A549 (cell line): ENCODE data around the gene LILRB4.
"Not testable (repeated sequence)": the region's sequence is repeated elsewhere in the genome, so short reads cannot be mapped to it uniquely, and the experiment has no call there.

ENCODE experiments used
- ELK1 ChIP-seq: fragments of 150-350 bp; IDR thresholded peaks from 2 replicates; pipeline ENCODE4 v1.6.1; 2014; ENCODE audit warnings: low read depth, mild to moderate bottlenecking, low read length
- POLR2A ChIP-seq: IDR thresholded peaks from 2 replicates; pipeline ENCODE4 v1.6.1; 2012; ENCODE audit warnings: mild to moderate bottlenecking, low read length
- TF ChIP-seq, protein P1 (sequence below): fragments of >200 bp; sonication (Bioruptor Twin); formaldehyde crosslinking; IDR thresholded peaks from 3 replicates; pipeline ENCODE4 v1.5.1; 2016

- TF ChIP-seq POLR2A, ELK1: not testable (repeated sequence)
- TF ChIP-seq, protein P1, sequence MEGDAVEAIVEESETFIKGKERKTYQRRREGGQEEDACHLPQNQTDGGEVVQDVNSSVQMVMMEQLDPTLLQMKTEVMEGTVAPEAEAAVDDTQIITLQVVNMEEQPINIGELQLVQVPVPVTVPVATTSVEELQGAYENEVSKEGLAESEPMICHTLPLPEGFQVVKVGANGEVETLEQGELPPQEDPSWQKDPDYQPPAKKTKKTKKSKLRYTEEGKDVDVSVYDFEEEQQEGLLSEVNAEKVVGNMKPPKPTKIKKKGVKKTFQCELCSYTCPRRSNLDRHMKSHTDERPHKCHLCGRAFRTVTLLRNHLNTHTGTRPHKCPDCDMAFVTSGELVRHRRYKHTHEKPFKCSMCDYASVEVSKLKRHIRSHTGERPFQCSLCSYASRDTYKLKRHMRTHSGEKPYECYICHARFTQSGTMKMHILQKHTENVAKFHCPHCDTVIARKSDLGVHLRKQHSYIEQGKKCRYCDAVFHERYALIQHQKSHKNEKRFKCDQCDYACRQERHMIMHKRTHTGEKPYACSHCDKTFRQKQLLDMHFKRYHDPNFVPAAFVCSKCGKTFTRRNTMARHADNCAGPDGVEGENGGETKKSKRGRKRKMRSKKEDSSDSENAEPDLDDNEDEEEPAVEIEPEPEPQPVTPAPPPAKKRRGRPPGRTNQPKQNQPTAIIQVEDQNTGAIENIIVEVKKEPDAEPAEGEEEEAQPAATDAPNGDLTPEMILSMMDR = not testable (repeated sequence)
Observed at GRCh38 chr19:54709956-54710355, 47.2 kb downstream of the LILRB4 start.
